ENCODE measurements around the gene GRK3.
"Not testable (repeated sequence)": the region's sequence is repeated elsewhere in the genome, so short reads cannot be mapped to it uniquely, and the experiment has no call there.

The GRK3 gene

GRCh38 chr22:25555586-25555985, 8.9 kb upstream of the GRK3 start:
- no peak for DNase-seq (ENCODE audit: low read depth in 1 of 2, low spot score in 1 of 2)
- in situ Hi-C loops (cut with HindIII; ENCODE audit: low pct_unique_long_range_greater_than_20kb, low sequenced_read_pairs): no loop called here

DNA sequence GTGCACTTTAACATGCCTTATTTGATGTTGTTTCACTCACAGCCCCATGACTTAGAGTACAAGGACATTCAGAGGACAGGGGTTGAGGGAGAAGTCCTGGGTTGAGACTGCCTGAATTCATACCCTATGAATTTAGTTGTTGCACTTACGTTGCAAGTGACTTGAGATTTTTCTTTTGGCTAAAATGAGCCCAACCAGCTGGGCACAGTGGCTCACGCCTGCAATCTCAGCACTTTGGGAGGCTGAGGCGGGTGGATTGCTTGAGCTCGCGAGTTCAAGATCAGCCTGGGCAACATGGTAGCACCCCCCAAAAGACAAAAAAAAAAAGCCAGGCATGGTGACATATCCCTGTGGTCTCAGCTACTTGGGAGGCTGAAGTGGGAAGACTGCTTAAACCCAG, 7.3 kb upstream of the GRK3 start:
- TF ChIP-seq JUND (IDR thresholded peaks at IDR 0.05; ENCODE audit: low read depth): no peak
- DNase-seq (ENCODE audit: low read depth in 1 of 2, low spot score in 1 of 2): no peak
- in situ Hi-C loops (cut with HindIII; ENCODE audit: low pct_unique_long_range_greater_than_20kb, low sequenced_read_pairs): no loop called here

More at GRCh38 chr22:25555586-25555985, 8.9 kb upstream of the GRK3 start:
- TF ChIP-seq JUND (IDR thresholded peaks at IDR 0.05; ENCODE audit: low read depth): no peak

GRCh38 chr22:25558341-25558740, 6.1 kb upstream of the GRK3 start:
- no peak for TF ChIP-seq JUND (IDR thresholded peaks at IDR 0.05; ENCODE audit: low read depth)
- no peak for DNase-seq (ENCODE audit: low read depth in 1 of 2, low spot score in 1 of 2)
- in situ Hi-C loops (cut with HindIII; ENCODE audit: low pct_unique_long_range_greater_than_20kb, low sequenced_read_pairs): no loop called here

- in situ Hi-C loops (cut with HindIII; ENCODE audit: low pct_unique_long_range_greater_than_20kb, low sequenced_read_pairs): not testable (repeated sequence)
These were observed 4.6 kb upstream of the GRK3 start for GRCh38 chr22:25559910-25560309.

GRCh38 chr22:25561182-25561581, 3.3 kb upstream of the GRK3 start:
- DNase-seq (ENCODE audit: low read depth in 1 of 2, low spot score in 1 of 2); in situ Hi-C loops (cut with HindIII; ENCODE audit: low pct_unique_long_range_greater_than_20kb, low sequenced_read_pairs): not testable (repeated sequence)

More at GRCh38 chr22:25559910-25560309, 4.6 kb upstream of the GRK3 start:
- not testable (repeated sequence) for DNase-seq (ENCODE audit: low read depth in 1 of 2, low spot score in 1 of 2)

DNA sequence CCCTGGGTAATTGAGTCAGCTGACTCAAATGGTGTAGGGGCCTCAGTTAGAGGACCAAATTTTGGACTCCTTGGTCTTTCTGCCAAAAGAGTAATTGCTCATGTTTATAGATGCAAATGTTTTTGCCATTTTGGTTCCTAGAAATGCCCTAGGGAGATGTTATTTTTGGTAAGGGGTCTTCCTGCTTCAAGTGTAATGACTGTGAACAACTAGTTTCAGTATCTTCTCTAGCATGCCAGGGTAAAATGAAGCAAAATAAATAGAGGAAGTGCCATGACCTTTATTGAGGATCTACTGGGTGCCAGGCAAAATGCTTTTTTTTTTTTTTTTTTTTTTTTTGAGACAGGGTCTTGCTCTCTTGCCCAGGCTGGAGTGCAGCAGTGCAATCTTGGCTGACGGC, 2.5 kb upstream of the GRK3 start:
- in situ Hi-C loops (cut with HindIII; ENCODE audit: low pct_unique_long_range_greater_than_20kb, low sequenced_read_pairs); DNase-seq (ENCODE audit: low read depth in 1 of 2, low spot score in 1 of 2): not testable (repeated sequence)

GRCh38 chr22:25562966-25563760, 1.3 kb upstream of the GRK3 start:
- DNase-seq (ENCODE audit: low read depth in 1 of 2, low spot score in 1 of 2); in situ Hi-C loops (cut with HindIII; ENCODE audit: low pct_unique_long_range_greater_than_20kb, low sequenced_read_pairs): not testable (repeated sequence)

DNA sequence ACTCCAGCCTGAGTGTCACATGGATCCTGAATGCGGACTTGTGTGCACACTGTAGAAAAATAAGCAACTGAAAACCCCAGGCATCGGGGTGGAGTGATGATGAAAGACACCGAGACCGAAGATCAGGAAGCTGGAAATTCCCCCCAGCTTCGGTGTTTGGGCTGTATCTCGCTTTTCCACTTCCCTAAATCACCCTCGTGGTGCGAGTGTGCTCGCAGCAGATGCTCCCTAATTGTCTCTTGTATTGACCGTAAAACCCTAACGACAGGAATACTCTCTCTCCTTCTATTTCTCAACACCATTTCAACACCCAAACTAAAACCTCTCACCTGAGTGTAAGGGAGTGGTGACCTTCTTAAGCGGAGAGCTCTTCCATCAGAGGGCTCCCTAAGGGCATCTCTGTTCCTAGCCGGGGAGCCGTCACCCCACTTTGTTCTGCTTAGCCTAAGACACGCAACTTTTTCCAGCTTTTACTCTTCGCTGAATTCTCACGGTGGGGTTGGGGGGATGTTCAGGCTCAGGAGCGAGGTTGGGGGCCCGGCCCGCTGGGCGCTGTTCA, 635 bp upstream of the GRK3 start:
- DNase-seq (ENCODE audit: low read depth in 1 of 2, low spot score in 1 of 2): no peak
- in situ Hi-C loops (cut with HindIII; ENCODE audit: low pct_unique_long_range_greater_than_20kb, low sequenced_read_pairs): no loop called here
- TF ChIP-seq JUND (IDR thresholded peaks at IDR 0.05; ENCODE audit: low read depth): no peak

DNA sequence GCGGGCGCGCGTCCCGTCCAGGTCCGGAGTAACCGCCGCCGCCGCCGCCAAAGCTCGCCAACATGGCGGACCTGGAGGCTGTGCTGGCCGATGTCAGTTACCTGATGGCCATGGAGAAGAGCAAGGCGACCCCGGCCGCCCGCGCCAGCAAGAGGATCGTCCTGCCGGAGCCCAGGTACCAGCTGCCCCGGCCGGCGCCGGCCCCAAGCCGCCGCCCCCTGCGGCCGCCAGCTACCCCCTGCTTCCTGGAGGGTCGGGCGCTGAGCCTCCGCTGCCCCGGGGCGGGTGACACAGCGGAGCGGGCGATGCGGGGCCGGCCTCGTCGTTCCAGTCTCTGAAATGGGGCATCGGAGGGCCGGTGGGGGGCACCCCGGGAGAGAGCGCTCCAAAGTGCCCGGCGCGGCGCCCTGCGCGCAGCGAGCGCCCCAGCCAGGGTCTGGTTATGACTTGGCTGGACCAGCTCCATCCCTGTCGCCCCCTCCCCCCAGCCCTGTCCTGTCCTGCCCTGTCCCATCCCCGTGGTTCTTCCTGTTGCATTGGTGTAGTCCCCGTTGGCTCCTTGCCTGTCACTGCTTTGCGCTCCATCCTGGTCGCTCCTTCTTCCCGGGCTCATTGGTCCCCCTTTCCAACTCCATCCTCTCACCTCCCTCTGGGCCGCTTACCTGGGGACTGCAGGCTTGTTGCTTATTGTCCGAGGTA, 653 bp downstream of the GRK3 start:
- DNase-seq (ENCODE audit: low read depth in 1 of 2, low spot score in 1 of 2): peak in 1 of 2 experiments; percentile 20
- in situ Hi-C loops (cut with HindIII; ENCODE audit: low pct_unique_long_range_greater_than_20kb, low sequenced_read_pairs): no loop called here
- no peak for TF ChIP-seq JUND (IDR thresholded peaks at IDR 0.05; ENCODE audit: low read depth)

GRCh38 chr22:25566186-25566897, 1.9 kb downstream of the GRK3 start:
- in situ Hi-C loops (cut with HindIII; ENCODE audit: low pct_unique_long_range_greater_than_20kb, low sequenced_read_pairs): no loop called here
- no peak for TF ChIP-seq JUND (IDR thresholded peaks at IDR 0.05; ENCODE audit: low read depth)
- DNase-seq (ENCODE audit: low read depth in 1 of 2, low spot score in 1 of 2): no peak

GRCh38 chr22:25566898-25567235, 2.4 kb downstream of the GRK3 start:
- TF ChIP-seq JUND (IDR thresholded peaks at IDR 0.05; ENCODE audit: low read depth): no peak
- in situ Hi-C loops (cut with HindIII; ENCODE audit: low pct_unique_long_range_greater_than_20kb, low sequenced_read_pairs): no loop called here
- DNase-seq (ENCODE audit: low read depth in 1 of 2, low spot score in 1 of 2): no peak

- TF ChIP-seq JUND (IDR thresholded peaks at IDR 0.05; ENCODE audit: low read depth): no peak
- no peak for DNase-seq (ENCODE audit: low read depth in 1 of 2, low spot score in 1 of 2)
- in situ Hi-C loops (cut with HindIII; ENCODE audit: low pct_unique_long_range_greater_than_20kb, low sequenced_read_pairs): no loop called here
These were observed 2.8 kb downstream of the GRK3 start for GRCh38 chr22:25567251-25567675.

DNA sequence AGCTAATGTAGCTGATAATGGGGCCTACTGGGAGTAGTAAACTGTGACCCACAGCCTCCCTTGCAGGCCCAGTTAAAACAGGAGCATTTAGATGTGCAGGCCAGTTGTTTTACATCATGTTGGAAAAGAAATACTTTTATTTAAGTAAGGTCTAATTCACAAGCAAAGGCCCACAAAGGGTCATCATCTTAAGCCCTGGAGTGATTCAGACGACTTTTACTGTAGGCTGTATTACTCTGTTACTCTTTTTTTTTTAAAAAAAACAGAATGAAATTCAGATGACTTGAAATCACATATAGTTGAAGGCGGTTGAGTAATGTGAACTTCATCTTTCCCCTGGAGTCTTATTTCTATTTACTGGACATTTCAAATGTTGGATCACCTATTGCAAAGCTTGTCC, 3.6 kb downstream of the GRK3 start:
- in situ Hi-C loops (cut with HindIII; ENCODE audit: low pct_unique_long_range_greater_than_20kb, low sequenced_read_pairs); DNase-seq (ENCODE audit: low read depth in 1 of 2, low spot score in 1 of 2): not testable (repeated sequence)

Data from T47D (cell line).